ENCODE results near the gene PRKAG3. TPM values are rescaled to one million over a fixed set of nuclear protein-coding genes. Genes with fewer than 3 reads are reported as not detected.

The PRKAG3 gene
- total RNA-seq, 1 experiment from 2014 or later: not detected

DNA sequence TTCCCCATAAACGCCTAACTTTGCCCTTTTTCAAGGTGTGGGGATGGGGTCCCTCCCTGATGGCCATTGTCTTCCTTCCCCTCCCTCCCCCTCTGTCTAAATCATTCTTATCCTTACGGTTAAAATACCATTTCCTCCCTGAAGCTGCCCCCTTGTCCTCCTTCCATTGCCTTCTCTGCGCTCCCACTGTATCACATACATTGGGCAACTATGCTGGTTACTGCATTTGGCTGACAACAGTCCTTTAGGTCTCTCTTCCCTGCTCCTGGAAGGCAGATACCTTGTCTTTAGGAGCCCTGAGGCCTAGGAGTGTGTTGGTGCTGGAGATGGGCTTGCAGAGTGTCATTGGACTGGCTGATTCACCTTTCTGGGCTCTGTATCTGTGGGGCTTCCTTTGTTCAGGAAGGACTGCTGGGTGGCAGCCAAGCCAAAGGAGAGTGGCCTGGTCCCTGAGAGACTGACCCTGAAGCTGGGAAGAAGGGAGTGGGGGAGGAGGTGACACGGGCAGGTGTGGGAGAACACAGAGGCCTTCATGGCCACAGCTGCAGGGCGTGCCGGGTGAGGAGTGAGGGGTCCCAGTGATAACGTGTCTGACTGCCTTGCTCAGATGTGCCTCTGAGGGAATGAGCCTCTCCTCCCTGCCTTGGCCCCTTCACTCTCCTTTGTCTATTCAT lies 30.2 kb upstream of the PRKAG3 start:
- Histone ChIP-seq H3K4me3 (no peak overlapping the region), H3K4me1 (replicated peaks; ENCODE audit: insufficient read depth) (peaks cover 15% of the 10 kb centered on the region), H2AFZ (no peak overlapping the region), H3K79me2 (ENCODE audit: low read depth) (0 out of 2 replicates have a peak, but pooled peaks cover 3% of the 10 kb centered on the region), H3K36me3 (ENCODE audit: low read depth) (no peaks in the 10 kb centered on the region), H3K27ac (no peak overlapping the region), H4K20me1 (ENCODE audit: insufficient read depth) (no peaks in the 10 kb centered on the region), H3K9me2 (ENCODE audit: insufficient read depth) (no peaks in the 10 kb centered on the region), H3F3A (ENCODE audit: insufficient read depth, low read depth) (0 out of 2 replicates have a peak, but pooled peaks cover 9% of the 10 kb centered on the region), H3K27me3 (ENCODE audit: insufficient read depth, low read depth) (peaks cover 13% of the 10 kb centered on the region; the same call in 1 of the 2 replicates), H3K9me3 (ENCODE audit: insufficient read depth, low read depth) (no peaks in the 10 kb centered on the region), H3K4me2 (no peak overlapping the region)
- CTCF ChIA-PET: no interaction called here
- POLR2A ChIA-PET (ENCODE audit: unreplicated experiment): no interaction called here
- intact Hi-C loops (cut with micrococcal nuclease; ENCODE audit: unreplicated experiment): no loop called here
- DNase-seq: no peak
- TF ChIP-seq, protein P1, sequence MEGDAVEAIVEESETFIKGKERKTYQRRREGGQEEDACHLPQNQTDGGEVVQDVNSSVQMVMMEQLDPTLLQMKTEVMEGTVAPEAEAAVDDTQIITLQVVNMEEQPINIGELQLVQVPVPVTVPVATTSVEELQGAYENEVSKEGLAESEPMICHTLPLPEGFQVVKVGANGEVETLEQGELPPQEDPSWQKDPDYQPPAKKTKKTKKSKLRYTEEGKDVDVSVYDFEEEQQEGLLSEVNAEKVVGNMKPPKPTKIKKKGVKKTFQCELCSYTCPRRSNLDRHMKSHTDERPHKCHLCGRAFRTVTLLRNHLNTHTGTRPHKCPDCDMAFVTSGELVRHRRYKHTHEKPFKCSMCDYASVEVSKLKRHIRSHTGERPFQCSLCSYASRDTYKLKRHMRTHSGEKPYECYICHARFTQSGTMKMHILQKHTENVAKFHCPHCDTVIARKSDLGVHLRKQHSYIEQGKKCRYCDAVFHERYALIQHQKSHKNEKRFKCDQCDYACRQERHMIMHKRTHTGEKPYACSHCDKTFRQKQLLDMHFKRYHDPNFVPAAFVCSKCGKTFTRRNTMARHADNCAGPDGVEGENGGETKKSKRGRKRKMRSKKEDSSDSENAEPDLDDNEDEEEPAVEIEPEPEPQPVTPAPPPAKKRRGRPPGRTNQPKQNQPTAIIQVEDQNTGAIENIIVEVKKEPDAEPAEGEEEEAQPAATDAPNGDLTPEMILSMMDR (conservative IDR thresholded peaks at IDR 0.05): no peak
- TF ChIP-seq EZH2 (IDR thresholded peaks at IDR 0.05; ENCODE audit: low read depth): no peak
- no TSS peak for BruUV-seq (replicated peaks)

DNA sequence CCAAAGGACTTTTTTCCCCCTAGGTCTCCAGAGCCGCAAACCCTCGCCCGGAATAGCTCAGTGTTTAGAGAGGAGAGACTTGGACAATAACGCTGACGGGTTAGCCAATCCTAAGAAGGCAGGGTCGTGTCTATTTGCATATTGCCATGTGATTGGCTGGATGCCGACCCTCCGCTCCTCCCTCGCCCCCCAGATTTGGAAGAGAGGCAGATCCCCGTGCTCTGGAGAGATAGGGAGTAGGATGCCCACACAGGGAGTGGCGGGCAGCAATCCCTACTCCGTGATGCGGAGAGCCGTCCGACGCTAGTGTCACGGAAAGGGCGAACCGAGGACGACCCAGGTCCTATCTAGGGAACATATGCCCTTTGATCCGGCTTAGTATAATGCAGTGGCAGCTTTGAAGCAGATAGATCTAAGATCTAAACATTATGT lies 29.4 kb upstream of the PRKAG3 start:
- Histone ChIP-seq H3K27ac (no peak overlapping the region), H3K36me3 (ENCODE audit: low read depth) (no peaks in the 10 kb centered on the region), H3K9me3 (ENCODE audit: insufficient read depth, low read depth) (no peaks in the 10 kb centered on the region), H3K79me2 (ENCODE audit: low read depth) (0 out of 2 replicates have a peak, but pooled peaks cover 3% of the 10 kb centered on the region), H3K4me1 (replicated peaks; ENCODE audit: insufficient read depth) (peaks cover 15% of the 10 kb centered on the region), H2AFZ (no peak overlapping the region), H3K4me2 (no peak overlapping the region), H3F3A (ENCODE audit: insufficient read depth, low read depth) (0 out of 2 replicates have a peak, but pooled peaks cover 9% of the 10 kb centered on the region), H3K4me3 (no peak overlapping the region), H3K9me2 (ENCODE audit: insufficient read depth) (no peaks in the 10 kb centered on the region), H3K27me3 (ENCODE audit: insufficient read depth, low read depth) (peaks cover 13% of the 10 kb centered on the region; the same call in 1 of the 2 replicates), H4K20me1 (ENCODE audit: insufficient read depth) (no peaks in the 10 kb centered on the region)
- ChIA-PET POLR2A (ENCODE audit: unreplicated experiment) (interaction anchor here (0.6 kb wide), 1 partner anchor 538 kb away, joined by 3 read pairs; no protein-coding TSS in a partner anchor), CTCF (interaction anchor here (0.7 kb wide), 1 partner anchor 15 kb away, joined by 3 read pairs; no protein-coding TSS in a partner anchor)
- TF ChIP-seq, protein P1 (conservative IDR thresholded peaks at IDR 0.05): no peak
- no peak for TF ChIP-seq EZH2 (IDR thresholded peaks at IDR 0.05; ENCODE audit: low read depth)
- no peak for DNase-seq
- BruUV-seq (replicated peaks): no TSS peak
- intact Hi-C loops (cut with micrococcal nuclease; ENCODE audit: unreplicated experiment): no loop called here

DNA sequence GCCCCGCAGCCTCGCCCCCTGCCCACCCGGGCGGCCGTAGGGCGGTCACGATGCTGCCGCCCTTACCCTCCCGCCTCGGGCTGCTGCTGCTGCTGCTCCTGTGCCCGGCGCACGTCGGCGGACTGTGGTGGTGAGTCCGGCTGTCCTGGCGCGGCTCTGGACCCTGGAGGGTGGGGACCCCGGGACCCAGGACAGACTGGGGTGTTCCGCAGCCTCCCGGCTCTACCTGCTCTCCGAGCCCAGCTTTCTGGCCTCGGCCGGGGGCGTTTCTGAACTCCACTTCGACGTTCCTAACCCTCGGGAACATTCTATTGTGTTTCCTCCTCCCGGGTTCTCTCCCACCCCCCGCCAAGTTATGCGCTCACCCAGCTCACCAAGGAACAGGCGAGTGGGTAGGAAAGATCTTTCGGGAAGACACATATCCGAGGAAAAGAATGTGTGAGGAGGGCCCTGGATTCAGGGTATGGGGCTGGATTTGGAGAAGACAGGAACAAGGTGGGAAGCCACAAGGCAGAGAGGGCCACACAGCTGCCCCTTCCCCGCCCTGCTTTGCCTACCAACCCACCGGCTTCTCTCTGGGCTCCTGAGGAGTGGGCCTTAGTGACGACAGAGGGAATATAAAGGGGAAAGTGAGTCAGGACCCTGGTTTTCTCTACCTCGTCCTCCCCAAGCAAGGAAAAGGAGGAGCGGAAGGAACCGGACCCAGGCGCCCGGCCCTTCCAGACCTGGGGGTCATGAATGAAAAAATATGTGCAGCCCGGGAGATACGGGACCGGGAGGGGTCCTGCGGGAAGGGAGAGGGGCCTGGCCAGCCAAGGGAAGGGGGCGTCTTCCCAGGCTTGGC lies 28.6 kb upstream of the PRKAG3 start:
- no TSS peak for BruUV-seq (replicated peaks)
- peak overlapping the region; percentile 61 for H3K4me3 ChIP-seq
- no peak overlapping the region for H3K27ac ChIP-seq
- peak overlapping the region; percentile 78 for H3K4me2 ChIP-seq
- H3K9me3 ChIP-seq (ENCODE audit: insufficient read depth, low read depth): no peaks in the 10 kb centered on the region
- H3K79me2 ChIP-seq (ENCODE audit: low read depth): 0 out of 2 replicates have a peak, but pooled peaks cover 3% of the 10 kb centered on the region
- intact Hi-C loops (cut with micrococcal nuclease; ENCODE audit: unreplicated experiment): no loop called here
- H3F3A ChIP-seq (ENCODE audit: insufficient read depth, low read depth): 0 out of 2 replicates have a peak, but pooled peaks cover 9% of the 10 kb centered on the region
- no peaks in the 10 kb centered on the region for H3K36me3 ChIP-seq (ENCODE audit: low read depth)
- ChIA-PET POLR2A (ENCODE audit: unreplicated experiment) (interaction anchor here (0.6 kb wide), 1 partner anchor 538 kb away, joined by 3 read pairs; no protein-coding TSS in a partner anchor), CTCF (interaction anchor here (0.7 kb wide), 1 partner anchor 16 kb away, joined by 3 read pairs; no protein-coding TSS in a partner anchor)
- peak overlapping the region; percentile 78; the same call in 1 of the 2 replicates for H2AFZ ChIP-seq
- no peak for DNase-seq
- H3K9me2 ChIP-seq (ENCODE audit: insufficient read depth): no peaks in the 10 kb centered on the region
- H3K4me1 ChIP-seq (replicated peaks; ENCODE audit: insufficient read depth): peaks cover 15% of the 10 kb centered on the region
- H3K27me3 ChIP-seq (ENCODE audit: insufficient read depth, low read depth): peaks cover 13% of the 10 kb centered on the region; the same call in 1 of the 2 replicates
- H4K20me1 ChIP-seq (ENCODE audit: insufficient read depth): no peaks in the 10 kb centered on the region
- TF ChIP-seq EZH2 (IDR thresholded peaks at IDR 0.05; ENCODE audit: low read depth): no peak
- TF ChIP-seq, protein P1 (conservative IDR thresholded peaks at IDR 0.05): no peak
